GM19324 (cell line): ENCODE data around the gene DNMT3B.
"Not testable (repeated sequence)": the region's sequence is repeated elsewhere in the genome, so short reads cannot be mapped to it uniquely, and the experiment has no call there.

Source experiments
- ATAC-seq: cut with Tn5 transposase; IDR thresholded peaks from one replicate; pipeline ENCODE4 v1.9.1; 2021; ENCODE audit warnings: mild to moderate bottlenecking, moderate library complexity; ENCODE audit not compliant: unreplicated experiment, low FRiP score

DNMT3B gene

DNA sequence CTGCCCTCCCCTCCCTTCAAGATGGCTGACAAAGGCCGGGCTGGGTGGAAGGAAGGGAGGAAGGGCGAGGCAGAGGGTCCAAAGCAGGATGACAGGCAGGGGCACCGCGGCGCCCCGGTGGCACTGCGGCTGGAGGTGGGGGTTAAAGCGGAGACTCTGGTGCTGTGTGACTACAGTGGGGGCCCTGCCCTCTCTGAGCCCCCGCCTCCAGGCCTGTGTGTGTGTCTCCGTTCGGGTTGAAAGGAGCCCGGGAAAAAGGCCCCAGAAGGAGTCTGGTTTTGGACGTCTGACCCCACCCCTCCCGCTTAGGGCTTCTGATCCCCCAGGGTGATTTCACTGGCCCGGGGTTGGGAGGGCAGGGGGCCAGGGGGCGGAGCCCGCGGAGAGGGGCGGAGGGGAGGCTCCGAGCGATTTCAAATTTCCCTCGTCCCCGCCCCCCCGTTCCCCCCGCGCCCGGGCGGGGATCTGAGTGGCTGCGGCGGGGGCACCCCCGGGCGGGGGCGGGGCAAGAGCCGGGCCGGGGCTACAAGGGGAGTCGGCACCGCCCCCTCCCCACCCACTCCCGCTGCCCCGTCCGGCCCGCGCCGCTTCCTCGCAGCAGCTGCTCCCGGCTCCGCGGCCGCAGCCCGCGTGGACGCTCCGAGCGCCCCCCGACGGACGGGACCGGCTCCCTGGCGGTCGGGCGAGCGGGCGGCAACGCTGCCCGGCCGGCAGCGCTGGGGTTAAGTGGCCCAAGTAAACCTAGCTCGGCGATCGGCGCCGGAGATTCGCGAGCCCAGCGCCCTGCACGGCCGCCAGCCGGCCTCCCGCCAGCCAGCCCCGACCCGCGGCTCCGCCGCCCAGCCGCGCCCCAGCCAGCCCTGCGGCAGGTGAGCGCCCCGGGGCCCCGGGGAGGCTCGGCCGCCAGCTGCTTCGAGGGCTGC, at the start of gene DNMT3B:
Gene DNMT3B (plus strand): TSS at position 555 of the 923 bp plus-strand sequence. CDS start 17,939 bp downstream, outside the sequence.
- peak; percentile 68 for ATAC-seq

DNA sequence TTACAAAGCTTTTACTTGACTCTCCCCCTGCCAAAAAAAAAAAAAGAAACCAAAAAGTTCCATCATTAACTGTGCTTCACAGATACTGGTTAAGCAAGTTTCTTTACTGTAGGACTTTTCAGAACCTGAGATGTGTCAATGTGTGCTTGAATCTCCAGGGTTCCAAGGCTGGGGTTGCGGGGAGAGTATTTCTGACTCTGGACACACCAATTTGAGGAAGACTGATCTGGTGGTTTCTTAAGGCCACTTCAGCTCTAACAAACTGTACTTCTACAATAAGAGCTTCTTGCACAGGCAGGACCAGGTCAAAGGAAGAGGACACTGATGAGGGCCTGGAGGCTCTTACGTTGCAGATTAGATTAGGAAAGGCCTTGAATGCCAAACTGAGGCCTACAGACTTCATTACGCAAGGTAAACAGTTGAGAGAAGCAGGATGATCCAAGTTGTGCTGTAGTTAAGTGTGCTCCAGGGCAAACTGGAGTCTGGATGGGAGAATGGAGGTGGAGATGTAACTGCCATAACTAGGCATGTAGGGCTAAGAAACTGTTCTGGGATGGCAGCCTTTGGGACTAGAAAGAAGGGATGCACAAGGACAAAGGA, 43.3 kb upstream of the DNMT3B start:
- no peak for ATAC-seq

- ATAC-seq = no peak
Measured at GRCh38 chr20:32727683-32728082, 34.5 kb upstream of the DNMT3B start.

GRCh38 chr20:32728435-32728834, 33.8 kb upstream of the DNMT3B start:
- not testable (repeated sequence) for ATAC-seq

GRCh38 chr20:32729334-32729733, 32.9 kb upstream of the DNMT3B start:
- ATAC-seq = not testable (repeated sequence)

- ATAC-seq = no peak
Measured at GRCh38 chr20:32731882-32732266, 30.3 kb upstream of the DNMT3B start.

DNA sequence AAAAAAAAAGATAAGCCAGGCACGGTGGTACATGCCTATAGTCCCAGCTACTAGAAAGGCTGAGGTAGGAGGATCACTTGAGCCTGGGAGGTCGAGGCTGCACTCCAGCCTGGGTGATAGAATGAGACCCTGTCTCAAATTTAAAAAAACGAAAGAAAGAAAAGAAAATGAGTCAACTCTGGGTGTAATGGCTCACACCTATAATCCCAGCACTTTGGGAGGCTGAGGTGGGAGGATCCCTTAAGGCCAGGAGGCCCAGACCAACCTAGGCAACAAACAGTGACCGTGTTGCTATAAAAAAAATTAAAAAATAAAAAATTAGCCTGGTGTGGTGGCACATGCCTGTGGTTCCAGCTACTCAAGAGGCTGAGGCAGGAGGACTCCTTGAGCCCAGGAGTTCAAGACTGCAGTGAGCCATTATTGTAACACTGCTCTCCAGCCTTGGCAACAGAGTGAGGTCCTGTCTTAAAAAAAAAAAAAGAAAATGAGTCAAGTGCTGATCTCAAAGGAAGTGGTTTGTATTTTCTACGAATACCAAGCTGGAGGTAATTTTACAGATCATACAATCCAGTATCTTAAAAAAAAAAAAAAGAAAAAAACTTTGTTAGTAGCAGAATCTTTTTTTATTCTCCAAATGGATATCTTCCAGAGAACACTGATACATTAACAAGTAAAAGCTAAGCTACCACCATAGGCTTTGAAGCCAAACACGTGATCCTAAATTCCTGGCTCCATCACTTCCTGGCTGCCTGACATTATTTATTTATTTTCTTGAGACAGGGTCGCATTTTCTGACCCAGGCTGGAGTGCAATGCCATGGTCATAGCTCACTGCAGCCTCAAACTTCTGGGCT, 24.6 kb upstream of the DNMT3B start:
- no peak for ATAC-seq

DNA sequence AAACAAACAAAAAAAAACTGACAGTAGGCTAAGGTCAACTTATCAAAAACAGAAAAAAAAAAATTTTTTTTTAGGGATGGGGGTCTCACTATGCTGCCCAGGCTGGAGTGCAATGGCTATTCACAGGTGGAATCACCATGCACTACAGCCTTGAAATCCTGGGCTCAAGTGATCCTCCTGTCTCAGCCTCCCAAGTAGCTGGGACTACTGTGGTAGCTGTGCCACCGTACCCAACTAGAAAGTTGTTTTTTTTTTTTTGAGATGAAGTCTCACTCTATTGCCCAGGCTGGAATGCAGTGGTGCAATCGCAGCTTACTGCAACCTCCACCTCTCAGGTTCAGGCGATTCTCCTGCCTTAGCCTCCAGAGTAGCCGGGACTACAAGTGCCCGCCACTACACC, 21.0 kb upstream of the DNMT3B start:
- no peak for ATAC-seq

DNA sequence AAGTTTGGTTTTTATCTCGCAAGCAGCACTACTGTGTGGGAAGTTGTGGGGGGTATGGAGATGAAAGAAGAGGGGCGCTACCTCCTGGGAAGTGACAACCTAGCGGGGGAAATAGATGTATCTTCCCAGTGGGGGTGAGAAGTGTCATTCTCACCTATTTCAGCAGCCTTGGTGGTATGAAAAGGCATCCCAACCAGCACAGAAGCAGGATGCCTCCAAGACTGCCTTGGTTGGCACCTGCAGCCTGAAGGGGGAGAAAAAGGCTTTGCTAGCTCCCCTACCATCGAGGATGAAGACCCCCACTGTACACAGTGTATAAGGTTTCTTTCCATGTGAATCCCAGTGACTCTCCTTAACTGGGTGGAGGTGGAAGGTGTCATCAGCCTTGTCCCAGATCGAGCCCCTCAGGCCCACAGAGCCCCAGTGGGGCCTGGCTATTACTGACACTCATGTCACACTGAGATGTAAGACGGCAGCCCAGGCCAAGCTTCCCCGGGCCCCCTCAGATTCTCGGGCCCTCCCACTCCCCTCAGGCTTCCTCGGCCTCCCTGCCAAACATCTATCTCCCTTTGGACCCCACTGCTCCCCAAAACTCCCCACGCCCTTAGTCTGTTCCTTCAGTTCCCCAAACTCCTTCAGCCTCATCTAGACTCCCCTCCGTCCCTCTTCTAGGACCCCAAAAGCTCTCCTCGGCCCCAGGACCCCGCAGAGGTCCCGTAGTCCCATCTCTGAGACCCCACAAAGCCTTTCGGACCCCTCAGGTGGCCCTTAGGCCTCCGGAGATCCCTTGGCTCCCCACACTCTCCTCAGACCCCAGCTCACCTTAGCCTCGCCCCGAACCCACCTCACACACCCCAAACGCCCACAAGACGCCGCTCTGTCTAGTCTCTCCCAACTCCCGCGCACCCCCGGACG, 19.6 kb upstream of the DNMT3B start:
- ATAC-seq = no peak

GRCh38 chr20:32743237-32744112, 18.7 kb upstream of the DNMT3B start, which contains the start of gene COMMD7:
COMMD7 (minus strand) TSS chr20:32743467; CDS start chr20:32743391, 76 bp downstream.
- ATAC-seq = no peak

- ATAC-seq = no peak
Measured at GRCh38 chr20:32749914-32750637, 12.1 kb upstream of the DNMT3B start.

GRCh38 chr20:32751293-32751692, 10.9 kb upstream of the DNMT3B start:
- no peak for ATAC-seq

DNA sequence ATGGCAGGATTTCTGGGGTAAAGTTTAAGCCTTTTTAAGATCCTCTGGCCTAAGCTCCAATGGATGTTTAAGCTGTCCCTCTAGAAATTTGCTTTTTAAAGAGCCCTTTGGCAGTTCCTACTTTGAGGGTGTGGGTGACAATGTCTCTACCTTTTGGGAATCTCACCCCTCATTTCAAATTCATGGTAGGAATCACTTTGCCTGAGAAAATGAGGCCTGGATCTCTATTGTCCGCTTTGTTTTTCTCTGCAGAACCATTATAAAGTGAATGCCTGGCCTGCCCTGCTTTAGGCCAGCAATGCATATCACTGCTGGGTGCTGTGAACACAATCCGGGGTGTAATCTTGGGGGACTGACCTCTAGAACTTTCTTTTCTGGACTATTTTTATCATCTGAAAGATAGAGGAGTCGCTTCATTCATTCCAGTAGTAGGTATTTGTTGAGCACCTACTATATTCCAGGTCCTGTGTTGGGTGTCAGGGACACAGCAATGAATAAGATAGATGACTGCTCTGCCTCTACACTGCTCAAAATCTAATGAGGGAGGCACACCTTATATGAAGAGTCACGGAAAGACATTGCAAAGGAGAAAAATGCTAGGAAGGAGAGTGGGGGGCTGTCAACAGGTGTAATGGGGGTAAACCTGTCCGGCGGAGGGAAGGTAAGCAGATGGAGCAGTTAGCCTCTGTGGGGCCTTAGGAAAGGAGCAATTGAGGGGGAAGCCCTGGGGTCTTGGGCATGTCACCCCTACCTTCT, 10.3 kb upstream of the DNMT3B start:
- ATAC-seq = no peak

DNA sequence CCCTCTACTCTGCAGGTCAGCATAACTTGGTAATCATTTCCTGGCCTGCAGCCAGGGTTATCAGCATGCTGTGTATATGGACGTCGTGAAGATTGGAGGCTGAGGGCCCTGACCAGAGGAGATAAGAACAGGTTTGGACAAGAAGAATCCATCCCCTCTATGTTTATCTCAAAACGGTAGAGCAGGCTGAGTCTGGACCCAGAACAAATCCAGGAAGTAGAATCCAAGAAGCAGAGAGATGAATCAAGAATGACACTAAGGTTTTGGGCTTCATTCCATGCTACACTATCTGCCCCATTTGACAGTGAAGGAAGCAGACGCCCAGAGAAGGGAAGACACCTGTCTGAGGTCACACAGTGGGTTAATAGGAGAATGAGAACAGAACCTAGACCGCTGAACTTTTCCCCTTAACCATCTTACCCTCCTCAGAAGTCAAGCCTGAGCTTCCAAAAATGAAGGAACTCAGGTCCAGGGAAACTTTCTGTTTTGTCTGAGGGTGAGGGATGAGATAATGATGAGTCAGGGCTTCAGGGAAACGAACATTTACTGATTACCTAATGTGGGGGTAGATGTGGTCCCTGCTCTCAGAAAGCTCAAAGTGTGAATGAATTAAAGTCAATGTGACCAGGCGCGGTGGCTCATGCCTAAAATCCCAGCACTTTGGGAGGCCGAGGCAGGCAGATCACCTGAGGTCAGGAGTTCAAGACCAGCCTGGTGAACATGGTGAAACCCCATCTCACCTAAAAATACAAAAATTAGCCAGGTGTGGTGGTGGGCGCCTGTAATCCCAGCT, 9.5 kb upstream of the DNMT3B start:
- no peak for ATAC-seq

GRCh38 chr20:32753731-32754130, 8.5 kb upstream of the DNMT3B start:
- ATAC-seq = no peak

DNA sequence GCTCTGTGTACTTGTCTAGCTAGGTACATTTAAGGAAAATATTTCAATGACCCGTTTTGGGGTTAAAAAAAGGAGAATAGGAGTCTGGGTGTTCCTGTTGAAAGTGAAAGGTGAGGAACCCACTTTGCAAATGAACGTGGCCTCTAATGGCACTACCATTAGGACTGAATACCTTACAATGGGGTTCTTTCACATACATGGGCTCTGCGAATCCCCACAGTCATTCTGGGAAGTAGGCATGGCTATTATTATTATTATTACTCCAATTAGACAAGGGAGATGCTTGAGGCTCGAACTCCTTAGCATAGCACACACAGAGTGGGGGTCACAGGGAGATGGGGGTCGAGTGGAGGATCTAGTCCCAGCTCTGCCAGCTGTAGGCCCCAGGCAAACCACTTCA, 6.0 kb upstream of the DNMT3B start:
- no peak for ATAC-seq

- ATAC-seq = no peak
Measured at GRCh38 chr20:32761417-32761830, 761 bp upstream of the DNMT3B start.
